GM12865 (cell line): Measurements from ENCODE around the gene AGPAT1.

ENCODE experiments used
- DNase-seq: peaks from one replicate; pipeline ENCODE4 v3.0.0; 2010; ENCODE audit warnings: low read depth
- H3K4me3 ChIP-seq: 2 replicates; pipeline ENCODE4 v1.5.1; 2011; ENCODE audit warnings: mild to moderate bottlenecking, low read depth, low read length, control low read depth
- CTCF ChIP-seq: IDR thresholded peaks from 2 replicates; pipeline ENCODE4 v1.5.1; 2011; ENCODE audit warnings: low read length, control low read depth, low read depth, inconsistent platforms; ENCODE audit not compliant: insufficient read depth; ENCODE audit errors: missing control alignments

The AGPAT1 gene

GRCh38 chr6:32178547-32179440, 2.9 kb upstream of the AGPAT1 start:
- H3K4me3 ChIP-seq = peak overlapping the region; percentile 92
- TF ChIP-seq CTCF = no peak
- DNase-seq = no peak

- DNase-seq = peak; percentile 100
- no peak for TF ChIP-seq CTCF
- peak within 1 kb of the TSS; percentile 92 for H3K4me3 ChIP-seq
These were observed 2.1 kb upstream of the AGPAT1 start, which contains the start of gene RNF5 for GRCh38 chr6:32177788-32178546. RNF5 (plus strand) TSS chr6:32178405; CDS start chr6:32178512, 107 bp downstream.

- peak; percentile 75 for DNase-seq
- H3K4me3 ChIP-seq = peak overlapping the region; percentile 69
- no peak for TF ChIP-seq CTCF
These were observed 1.4 kb upstream of the AGPAT1 start for GRCh38 chr6:32177183-32177787.

GRCh38 chr6:32176476-32177182, 745 bp upstream of the AGPAT1 start:
- peak overlapping the region; percentile 69 for H3K4me3 ChIP-seq
- no peak for DNase-seq
- no peak for TF ChIP-seq CTCF

- DNase-seq = no peak
These were observed 568 bp downstream of the AGPAT1 start for GRCh38 chr6:32175322-32175710.

More at GRCh38 chr6:32175322-32175710, 568 bp downstream of the AGPAT1 start:
- H3K4me3 ChIP-seq = peak overlapping the region; percentile 69
- no peak for TF ChIP-seq CTCF
